ENCODE data around the gene HMMR.
"Not testable (repeated sequence)": the region's sequence is repeated elsewhere in the genome, so short reads cannot be mapped to it uniquely, and the experiment has no call there.

The HMMR gene

GRCh38 chr5:163531272-163531671 is 70.8 kb downstream of the HMMR start:
- POLR2A ChIA-PET: no interaction called here
- TF ChIP-seq CTCF (IDR thresholded peaks at IDR 0.05; ENCODE audit: insufficient read depth, low read length, missing control alignments): no peak
- no peak overlapping the region for H3K4me3 ChIP-seq (ENCODE audit: low read depth, low read length)
- no peak for DNase-seq (ENCODE audit: low read depth, low spot score)
- CTCF ChIA-PET: no interaction called here

- no peak for TF ChIP-seq CTCF (IDR thresholded peaks at IDR 0.05; ENCODE audit: insufficient read depth, low read length, missing control alignments)
- no peak overlapping the region for H3K4me3 ChIP-seq (ENCODE audit: low read depth, low read length)
- CTCF ChIA-PET: interaction anchor here (0.9 to 1.0 kb wide), 2 partner anchors 9 to 971 kb away, joined by 4 read pairs; no protein-coding TSS in a partner anchor
- DNase-seq (ENCODE audit: low read depth, low spot score): no peak
- POLR2A ChIA-PET: no interaction called here
These were observed 72.0 kb downstream of the HMMR start for GRCh38 chr5:163532171-163533084.

- H3K4me3 ChIP-seq (ENCODE audit: low read depth, low read length): no peak overlapping the region
- POLR2A ChIA-PET: no interaction called here
- no peak for TF ChIP-seq CTCF (IDR thresholded peaks at IDR 0.05; ENCODE audit: insufficient read depth, low read length, missing control alignments)
- CTCF ChIA-PET: interaction anchor here (1.0 kb wide), 1 partner anchor 9 kb away, joined by 4 read pairs; no protein-coding TSS in a partner anchor
- DNase-seq (ENCODE audit: low read depth, low spot score): no peak
These were observed 72.8 kb downstream of the HMMR start for GRCh38 chr5:163533223-163533622.

- no peak for TF ChIP-seq CTCF (IDR thresholded peaks at IDR 0.05; ENCODE audit: insufficient read depth, low read length, missing control alignments)
- H3K4me3 ChIP-seq (ENCODE audit: low read depth, low read length): no peak overlapping the region
- DNase-seq (ENCODE audit: low read depth, low spot score): no peak
- ChIA-PET POLR2A (no interaction called here), CTCF (no interaction called here)
These were observed 74.2 kb downstream of the HMMR start for GRCh38 chr5:163534492-163535094.

- CTCF ChIA-PET: no interaction called here
- no peak overlapping the region for H3K4me3 ChIP-seq (ENCODE audit: low read depth, low read length)
- no peak for TF ChIP-seq CTCF (IDR thresholded peaks at IDR 0.05; ENCODE audit: insufficient read depth, low read length, missing control alignments)
- no peak for DNase-seq (ENCODE audit: low read depth, low spot score)
- POLR2A ChIA-PET: no interaction called here
These were observed 74.9 kb downstream of the HMMR start for GRCh38 chr5:163535290-163535689.

GRCh38 chr5:163536442-163536841 is 76.0 kb downstream of the HMMR start:
- DNase-seq (ENCODE audit: low read depth, low spot score); H3K4me3 ChIP-seq (ENCODE audit: low read depth, low read length); POLR2A ChIA-PET: not testable (repeated sequence)
- CTCF ChIA-PET: interaction anchor here (1.3 kb wide), 1 partner anchor 968 kb away, joined by 3 read pairs; no protein-coding TSS in a partner anchor
